Kidney epithelial cell (primary cell): Measurements from ENCODE around the gene LAMP5. TPM values are rescaled to one million over a fixed set of nuclear protein-coding genes. Genes with fewer than 3 reads are reported as not detected.

Experiments
- DNase-seq: peaks from one replicate; pipeline ENCODE4 v3.0.0-alpha.2; 2010; ENCODE audit warnings: low read depth
- H3K27me3 ChIP-seq: 2 replicates; pipeline ENCODE4 v1.6.0; 2011; ENCODE audit warnings: low read length; ENCODE audit not compliant: control insufficient read depth, insufficient read depth
- H3K36me3 ChIP-seq: 2 replicates; pipeline ENCODE4 v1.5.1; 2011; ENCODE audit warnings: low read length; ENCODE audit not compliant: control insufficient read depth, insufficient read depth
- H3K4me3 ChIP-seq: 2 replicates; pipeline ENCODE4 v1.5.1; 2011; ENCODE audit warnings: low read depth, mild to moderate bottlenecking, control low read depth, low read length
- total RNA-seq: library from RNA; depleted of rRNA; stranded (reverse); fragments of >200 nt; gene quantifications from 2 replicates; pipeline ENCODE4 v1.2.3, GENCODE V29; 2015
- TF ChIP-seq, protein P1 (sequence below): IDR thresholded peaks from 2 replicates; pipeline ENCODE4 v1.5.1; 2011; ENCODE audit warnings: mild to moderate bottlenecking, moderate library complexity, low read length, control low read depth, inconsistent platforms; ENCODE audit not compliant: insufficient read depth, poor library complexity, severe bottlenecking

LAMP5 gene
- total RNA-seq, 1 donor from 2014 or later, result 1.9 TPM

DNA sequence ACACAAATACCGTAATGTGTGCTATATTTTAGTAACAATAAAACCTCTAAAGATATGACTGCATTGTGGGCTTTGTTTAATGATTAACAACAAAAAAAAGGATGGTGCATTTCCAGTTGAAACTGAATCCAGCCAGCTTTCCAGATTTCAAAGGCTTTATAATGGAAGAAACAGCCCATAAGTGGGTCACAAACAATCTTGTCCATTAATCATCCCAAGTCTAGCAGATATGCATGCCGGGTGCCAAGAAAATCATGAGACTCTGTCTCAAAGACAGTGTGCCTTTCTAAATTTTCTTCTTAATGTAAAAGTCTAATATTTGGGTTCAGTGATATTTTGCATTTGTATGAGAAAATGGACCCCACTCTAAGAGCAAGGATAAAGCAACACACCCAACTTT, 20.6 kb upstream of the LAMP5 start:
- Histone ChIP-seq H3K36me3 (no peaks in the 10 kb centered on the region), H3K4me3 (no peak overlapping the region), H3K27me3 (no peaks in the 10 kb centered on the region)
- TF ChIP-seq, protein P1, sequence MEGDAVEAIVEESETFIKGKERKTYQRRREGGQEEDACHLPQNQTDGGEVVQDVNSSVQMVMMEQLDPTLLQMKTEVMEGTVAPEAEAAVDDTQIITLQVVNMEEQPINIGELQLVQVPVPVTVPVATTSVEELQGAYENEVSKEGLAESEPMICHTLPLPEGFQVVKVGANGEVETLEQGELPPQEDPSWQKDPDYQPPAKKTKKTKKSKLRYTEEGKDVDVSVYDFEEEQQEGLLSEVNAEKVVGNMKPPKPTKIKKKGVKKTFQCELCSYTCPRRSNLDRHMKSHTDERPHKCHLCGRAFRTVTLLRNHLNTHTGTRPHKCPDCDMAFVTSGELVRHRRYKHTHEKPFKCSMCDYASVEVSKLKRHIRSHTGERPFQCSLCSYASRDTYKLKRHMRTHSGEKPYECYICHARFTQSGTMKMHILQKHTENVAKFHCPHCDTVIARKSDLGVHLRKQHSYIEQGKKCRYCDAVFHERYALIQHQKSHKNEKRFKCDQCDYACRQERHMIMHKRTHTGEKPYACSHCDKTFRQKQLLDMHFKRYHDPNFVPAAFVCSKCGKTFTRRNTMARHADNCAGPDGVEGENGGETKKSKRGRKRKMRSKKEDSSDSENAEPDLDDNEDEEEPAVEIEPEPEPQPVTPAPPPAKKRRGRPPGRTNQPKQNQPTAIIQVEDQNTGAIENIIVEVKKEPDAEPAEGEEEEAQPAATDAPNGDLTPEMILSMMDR, result no peak
- DNase-seq, result no peak

DNA sequence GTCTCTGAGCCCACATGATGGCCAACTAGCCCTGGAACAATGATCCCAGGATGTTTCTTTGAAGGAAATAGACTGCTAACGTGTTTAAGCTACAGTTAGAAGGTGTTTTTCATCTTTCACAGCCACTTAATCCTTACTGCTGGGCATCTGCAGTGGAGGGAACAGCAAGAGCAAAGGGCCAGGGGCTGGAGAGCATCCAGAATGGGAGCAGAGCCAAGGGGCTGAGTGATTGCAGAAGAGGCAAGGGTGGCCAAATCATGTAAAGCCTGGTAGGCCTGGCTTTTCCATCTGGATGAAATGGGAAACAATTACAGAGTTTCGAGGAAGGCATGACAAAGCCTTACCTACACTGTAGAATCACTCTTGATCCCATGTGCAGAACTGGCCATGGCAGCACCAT, 18.7 kb upstream of the LAMP5 start:
- Histone ChIP-seq H3K36me3 (no peaks in the 10 kb centered on the region), H3K27me3 (no peaks in the 10 kb centered on the region), H3K4me3 (no peak overlapping the region)
- TF ChIP-seq, protein P1, result no peak
- no peak for DNase-seq

DNA sequence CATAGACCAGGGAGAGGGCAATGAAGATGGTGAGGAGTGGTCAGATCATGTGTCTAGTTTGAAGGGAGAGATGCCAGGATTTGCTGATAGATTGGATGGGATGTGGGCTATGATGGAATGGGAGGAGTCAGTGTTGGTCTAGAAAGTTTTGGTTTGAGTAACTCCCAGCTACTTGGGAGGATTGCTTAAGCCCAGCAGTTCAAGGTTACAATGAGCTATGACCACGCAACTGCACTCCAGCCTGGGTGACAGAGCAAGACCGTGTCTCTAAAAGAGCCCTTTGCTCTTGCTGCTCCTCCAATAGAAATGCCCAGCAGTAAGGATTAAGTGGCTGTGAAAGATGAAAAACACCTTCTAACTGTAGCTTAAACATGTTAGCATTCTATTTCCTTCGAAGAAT, 18.2 kb upstream of the LAMP5 start:
- TF ChIP-seq, protein P1, result no peak
- no peak for DNase-seq
- H3K4me3 ChIP-seq, result no peak overlapping the region
- no peaks in the 10 kb centered on the region for H3K36me3 ChIP-seq
- no peaks in the 10 kb centered on the region for H3K27me3 ChIP-seq

- DNase-seq, result no peak
Observed at GRCh38 chr20:9498322-9498721, 16.1 kb upstream of the LAMP5 start.

DNA sequence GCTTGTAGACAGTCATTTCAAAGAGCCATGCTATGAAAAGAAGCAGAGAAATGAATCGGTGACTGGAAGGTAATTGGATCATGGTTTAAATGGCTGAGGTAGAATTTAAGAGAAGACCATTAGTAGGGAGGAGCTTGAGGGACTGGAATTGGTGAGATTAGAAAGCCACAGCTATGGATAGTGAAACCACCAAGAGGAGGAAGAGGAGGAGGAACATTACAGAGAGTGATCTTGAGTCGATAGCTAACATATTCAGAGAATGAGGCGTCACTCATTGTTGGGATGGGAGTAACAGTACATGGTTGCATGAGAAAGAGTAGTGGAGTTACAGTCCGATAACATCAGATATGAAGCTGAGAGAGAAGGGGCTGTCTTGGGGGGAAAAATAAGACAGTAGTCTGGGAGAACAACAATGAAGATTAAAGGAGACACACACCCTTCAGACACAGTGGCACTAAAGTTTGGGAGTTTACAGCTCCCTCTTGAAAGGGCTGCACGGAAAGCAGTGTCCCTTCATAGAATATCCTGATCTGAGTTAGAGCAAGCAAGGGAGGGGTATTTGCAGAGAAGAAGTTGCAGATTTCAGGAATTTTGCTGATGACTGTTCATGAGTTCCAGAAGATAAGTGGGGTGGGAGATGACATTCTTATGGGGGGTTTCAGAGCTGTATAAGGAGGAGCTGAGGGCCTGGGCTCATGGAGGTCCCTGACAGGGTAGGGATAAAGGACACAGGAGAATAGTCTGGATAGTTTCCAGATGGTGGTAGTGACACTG, 15.1 kb upstream of the LAMP5 start:
- TF ChIP-seq, protein P1, result no peak

More at GRCh38 chr20:9498322-9498721, 16.1 kb upstream of the LAMP5 start:
- Histone ChIP-seq H3K4me3 (no peak overlapping the region), H3K36me3 (no peaks in the 10 kb centered on the region), H3K27me3 (no peaks in the 10 kb centered on the region)
- TF ChIP-seq, protein P1, result no peak

GRCh38 chr20:9500121-9500520, 14.3 kb upstream of the LAMP5 start:
- no peak overlapping the region for H3K4me3 ChIP-seq
- TF ChIP-seq, protein P1, result no peak
- no peaks in the 10 kb centered on the region for H3K27me3 ChIP-seq
- no peaks in the 10 kb centered on the region for H3K36me3 ChIP-seq
- DNase-seq, result no peak

More for the DNA sequence above, 15.1 kb upstream of the LAMP5 start:
- no peak for DNase-seq
- no peak overlapping the region for H3K4me3 ChIP-seq
- H3K27me3 ChIP-seq, result no peaks in the 10 kb centered on the region
- no peaks in the 10 kb centered on the region for H3K36me3 ChIP-seq
